Activated CD8-positive, alpha-beta memory T cell treated with anti-CD3 and anti-CD28 coated beads, Interleukin-2, amount 10 ng/mL, durations not matched to agents 7 days and 5 days (primary cell): ENCODE results near the gene NFIL3. TPM values are rescaled to one million over a fixed set of nuclear protein-coding genes. Genes with fewer than 3 reads are reported as not detected.
"Not testable (repeated sequence)": the region's sequence is repeated elsewhere in the genome, so short reads cannot be mapped to it uniquely, and the experiment has no call there.

Experiments
- ATAC-seq: fragments of 150-1000 bp; cut with Tn5 transposase; one replicate; pipeline ENCODE4 v1.10.0; 2021; ENCODE audit warnings: moderate library complexity
- CTCF ChIA-PET: fragments of 350-600 bp; sonication (Branson Sonifier 250); formaldehyde crosslinking; loops from one replicate; lab custom pipeline; 2021; ENCODE audit warnings: antibody characterized with exemption; lab: Charles Lee
- DNase-seq: peaks from one replicate; pipeline ENCODE4 v3.0.0-alpha.2; 2020
- H3K27ac Mint-ChIP-seq: one replicate; pipeline ENCODE4 v1.8.0; 2021; ENCODE audit warnings: mild to moderate bottlenecking, mixed read lengths
- H3K27me3 Mint-ChIP-seq: one replicate; pipeline ENCODE4 v1.8.0; 2021; ENCODE audit warnings: mixed read lengths
- H3K36me3 Mint-ChIP-seq: one replicate; pipeline ENCODE4 v1.8.0; 2021; ENCODE audit warnings: mild to moderate bottlenecking, mixed read lengths
- H3K4me1 Mint-ChIP-seq: one replicate; pipeline ENCODE4 v1.8.0; 2021; ENCODE audit warnings: mixed read lengths
- H3K4me3 Mint-ChIP-seq: one replicate; pipeline ENCODE4 v1.8.0; 2021; ENCODE audit warnings: mild to moderate bottlenecking, moderate library complexity, mixed read lengths
- H3K9me3 Mint-ChIP-seq: one replicate; pipeline ENCODE4 v1.8.0; 2022; ENCODE audit warnings: low read depth, mixed read lengths
- total RNA-seq, 2 experiments: library from RNA; stranded (reverse); gene quantifications; one replicate each; pipeline ENCODE4 v1.2.3, GENCODE V29; 2021

Gene NFIL3, protein sequence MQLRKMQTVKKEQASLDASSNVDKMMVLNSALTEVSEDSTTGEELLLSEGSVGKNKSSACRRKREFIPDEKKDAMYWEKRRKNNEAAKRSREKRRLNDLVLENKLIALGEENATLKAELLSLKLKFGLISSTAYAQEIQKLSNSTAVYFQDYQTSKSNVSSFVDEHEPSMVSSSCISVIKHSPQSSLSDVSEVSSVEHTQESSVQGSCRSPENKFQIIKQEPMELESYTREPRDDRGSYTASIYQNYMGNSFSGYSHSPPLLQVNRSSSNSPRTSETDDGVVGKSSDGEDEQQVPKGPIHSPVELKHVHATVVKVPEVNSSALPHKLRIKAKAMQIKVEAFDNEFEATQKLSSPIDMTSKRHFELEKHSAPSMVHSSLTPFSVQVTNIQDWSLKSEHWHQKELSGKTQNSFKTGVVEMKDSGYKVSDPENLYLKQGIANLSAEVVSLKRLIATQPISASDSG
- 10 to 100 TPM; 71.1 to 87.3 TPM for total RNA-seq

GRCh38 chr9:91423785-91424402 is at the start of gene NFIL3:
Gene NFIL3, minus strand, starts transcription at chr9:91423832. Its CDS starts 13,098 bp downstream, at chr9:91410734.
- ATAC-seq (peak; percentile 76), DNase-seq (peak; percentile 78)
- no peaks in the 10 kb centered on the region for H3K9me3 Mint-ChIP-seq
- peaks cover 22% of the 10 kb centered on the region for H3K36me3 Mint-ChIP-seq
- no peaks in the 10 kb centered on the region for H3K27me3 Mint-ChIP-seq
- CTCF ChIA-PET, result interaction anchor here (0.7 to 9.0 kb wide), 16 partner anchors 11 to 508 kb away, joined by 3 to 120 read pairs (median 4); no protein-coding TSS in a partner anchor
- peaks cover 57% of the 10 kb centered on the region for H3K4me1 Mint-ChIP-seq
- H3K27ac Mint-ChIP-seq, result peak within 1 kb of the TSS; percentile 95
- peak within 1 kb of the TSS; percentile 88 for H3K4me3 Mint-ChIP-seq

DNA sequence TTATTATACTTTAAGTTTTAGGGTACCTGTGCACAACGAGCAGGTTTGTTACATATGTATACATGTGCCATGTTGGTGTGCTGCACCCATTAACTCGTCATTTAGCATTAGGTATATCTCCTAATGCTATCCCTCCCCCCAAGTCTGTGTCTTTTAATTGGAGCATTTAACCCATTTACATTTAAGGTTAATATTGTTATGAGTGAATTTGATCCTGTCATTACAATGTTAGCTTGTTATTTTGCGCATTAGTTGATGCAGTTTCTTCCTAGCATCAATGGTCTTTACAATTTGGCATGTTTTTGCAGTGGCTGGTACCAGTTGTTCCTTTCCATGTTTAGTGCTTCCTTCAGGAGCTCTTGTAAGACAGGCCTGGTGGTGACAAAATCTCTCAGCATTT is 47.9 kb upstream of the NFIL3 start:
- H3K4me3 Mint-ChIP-seq, result not testable (repeated sequence)

DNA sequence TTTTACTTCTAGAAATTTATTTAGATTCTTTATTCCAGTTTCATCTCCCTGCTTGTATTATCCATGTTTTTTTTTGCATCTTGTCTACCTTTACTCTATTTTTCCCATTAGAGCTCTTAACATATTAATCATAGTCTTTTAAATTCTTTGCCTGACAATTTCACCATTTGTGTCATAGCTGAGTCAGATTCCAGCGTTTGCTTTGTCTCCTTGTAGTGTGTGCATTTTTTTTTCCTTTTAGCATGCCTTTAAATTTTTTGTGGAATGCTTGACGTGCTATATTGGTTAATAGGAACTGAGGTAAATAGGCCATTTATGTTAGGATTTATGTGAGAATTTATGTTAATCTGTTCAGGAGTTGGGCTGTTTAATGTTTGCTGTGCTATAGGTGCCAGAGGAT is 41.8 kb upstream of the NFIL3 start:
- H3K27me3 Mint-ChIP-seq, result peaks cover 48% of the 10 kb centered on the region

More for the DNA sequence above, 47.9 kb upstream of the NFIL3 start:
- H3K9me3 Mint-ChIP-seq, ATAC-seq, CTCF ChIA-PET, H3K27ac Mint-ChIP-seq, H3K36me3 Mint-ChIP-seq, H3K4me1 Mint-ChIP-seq, DNase-seq: not testable (repeated sequence)
- H3K27me3 Mint-ChIP-seq, result peaks cover 50% of the 10 kb centered on the region

DNA sequence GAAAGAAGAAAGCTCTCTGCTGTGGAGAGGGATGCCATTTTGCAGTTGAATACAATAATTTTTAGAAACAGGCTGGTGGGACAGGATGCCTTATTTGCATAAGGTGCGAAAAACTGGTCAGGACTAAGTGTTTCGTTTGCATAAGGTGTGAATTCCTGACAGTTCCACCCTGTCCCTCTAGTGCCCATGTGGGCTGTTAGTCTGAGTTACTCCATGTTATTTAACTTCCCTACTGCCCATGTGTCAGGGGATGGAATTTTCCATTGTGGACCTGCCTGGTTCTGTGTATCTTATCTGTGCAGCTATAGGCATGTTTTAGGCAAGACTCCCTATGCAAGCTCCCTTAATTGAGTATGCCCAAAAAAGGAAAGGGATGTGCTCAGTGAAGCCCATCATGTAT is 35.3 kb upstream of the NFIL3 start:
- DNase-seq, result no peak
- CTCF ChIA-PET, result interaction anchor here (1.0 to 1.3 kb wide), 2 partner anchors 12 to 15 kb away, joined by 3 to 4 read pairs; no protein-coding TSS in a partner anchor
- no peak overlapping the region for H3K4me3 Mint-ChIP-seq
- H3K36me3 Mint-ChIP-seq, result no peaks in the 10 kb centered on the region
- H3K9me3 Mint-ChIP-seq, result no peaks in the 10 kb centered on the region
- no peak overlapping the region for H3K27ac Mint-ChIP-seq
- ATAC-seq, result no peak
- H3K4me1 Mint-ChIP-seq, result peaks cover 2% of the 10 kb centered on the region
- H3K27me3 Mint-ChIP-seq, result peaks cover 57% of the 10 kb centered on the region

More for the DNA sequence above, 41.8 kb upstream of the NFIL3 start:
- no peak for DNase-seq
- CTCF ChIA-PET, result interaction anchor here (2.0 kb wide), 1 partner anchor 551 kb away, joined by 4 read pairs; no protein-coding TSS in a partner anchor
- Mint-ChIP-seq H3K4me3 (no peak overlapping the region), H3K27ac (no peak overlapping the region), H3K9me3 (peaks cover 4% of the 10 kb centered on the region), H3K4me1 (no peaks in the 10 kb centered on the region), H3K36me3 (peaks cover 3% of the 10 kb centered on the region)
- ATAC-seq, result no peak

- CTCF ChIA-PET, result interaction anchor here (1.4 to 1.5 kb wide), 2 partner anchors 11 to 537 kb away, joined by 4 read pairs; no protein-coding TSS in a partner anchor
- peaks cover 64% of the 10 kb centered on the region for H3K27me3 Mint-ChIP-seq
- H3K27ac Mint-ChIP-seq, result no peak overlapping the region
- H3K4me1 Mint-ChIP-seq, result no peaks in the 10 kb centered on the region
- DNase-seq (no peak), ATAC-seq (no peak)
- no peaks in the 10 kb centered on the region for H3K9me3 Mint-ChIP-seq
- H3K4me3 Mint-ChIP-seq, result no peak overlapping the region
- H3K36me3 Mint-ChIP-seq, result no peaks in the 10 kb centered on the region
These were observed 29.2 kb upstream of the NFIL3 start for GRCh38 chr9:91452844-91453243.

- H3K9me3 Mint-ChIP-seq, result no peaks in the 10 kb centered on the region
- CTCF ChIA-PET, result no interaction called here
- DNase-seq (no peak), ATAC-seq (no peak)
- H3K4me3 Mint-ChIP-seq, result no peak overlapping the region
- no peak overlapping the region for H3K27ac Mint-ChIP-seq
- no peaks in the 10 kb centered on the region for H3K36me3 Mint-ChIP-seq
- peaks cover 59% of the 10 kb centered on the region for H3K27me3 Mint-ChIP-seq
- no peaks in the 10 kb centered on the region for H3K4me1 Mint-ChIP-seq
These were observed 28.0 kb upstream of the NFIL3 start for GRCh38 chr9:91451431-91452270.

- no peak for ATAC-seq
- Mint-ChIP-seq H3K4me3 (no peak overlapping the region), H3K4me1 (no peaks in the 10 kb centered on the region), H3K27ac (no peak overlapping the region), H3K27me3 (peaks cover 54% of the 10 kb centered on the region), H3K36me3 (peaks cover 5% of the 10 kb centered on the region), H3K9me3 (peaks cover 3% of the 10 kb centered on the region)
- DNase-seq, result no peak
- CTCF ChIA-PET, result interaction anchor here (1.1 to 1.2 kb wide), 2 partner anchors 529 to 530 kb away, joined by 3 read pairs; no protein-coding TSS in a partner anchor
These were observed 21.5 kb upstream of the NFIL3 start for GRCh38 chr9:91445135-91445534.

DNA sequence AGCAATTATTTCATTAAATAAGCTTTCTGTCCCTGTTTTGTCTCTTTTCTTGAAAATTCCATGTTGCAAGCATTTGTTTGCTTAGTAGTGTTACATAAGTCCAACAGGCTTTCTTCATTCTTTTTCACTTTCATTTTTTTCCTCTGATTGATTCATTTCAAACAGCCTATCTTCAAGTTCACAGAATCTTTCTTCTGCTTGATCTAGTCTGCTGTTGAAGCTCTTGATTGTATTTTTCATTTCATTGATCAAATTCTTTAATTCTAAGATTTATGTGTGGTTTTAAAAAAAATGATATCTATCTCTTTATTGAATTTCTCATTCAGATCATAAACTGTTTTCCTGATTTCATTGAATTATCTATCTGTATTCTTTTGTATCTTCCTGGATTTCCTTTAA is 20.4 kb upstream of the NFIL3 start:
- peaks cover 55% of the 10 kb centered on the region for H3K27me3 Mint-ChIP-seq
- no peak overlapping the region for H3K27ac Mint-ChIP-seq
- CTCF ChIA-PET, result interaction anchor here (1.0 kb wide), 1 partner anchor 18 kb away, joined by 3 read pairs; no protein-coding TSS in a partner anchor
- DNase-seq, result no peak
- H3K4me1 Mint-ChIP-seq, result no peaks in the 10 kb centered on the region
- H3K36me3 Mint-ChIP-seq, result peaks cover 5% of the 10 kb centered on the region
- peaks cover 3% of the 10 kb centered on the region for H3K9me3 Mint-ChIP-seq
- no peak for ATAC-seq
- H3K4me3 Mint-ChIP-seq, result no peak overlapping the region

DNA sequence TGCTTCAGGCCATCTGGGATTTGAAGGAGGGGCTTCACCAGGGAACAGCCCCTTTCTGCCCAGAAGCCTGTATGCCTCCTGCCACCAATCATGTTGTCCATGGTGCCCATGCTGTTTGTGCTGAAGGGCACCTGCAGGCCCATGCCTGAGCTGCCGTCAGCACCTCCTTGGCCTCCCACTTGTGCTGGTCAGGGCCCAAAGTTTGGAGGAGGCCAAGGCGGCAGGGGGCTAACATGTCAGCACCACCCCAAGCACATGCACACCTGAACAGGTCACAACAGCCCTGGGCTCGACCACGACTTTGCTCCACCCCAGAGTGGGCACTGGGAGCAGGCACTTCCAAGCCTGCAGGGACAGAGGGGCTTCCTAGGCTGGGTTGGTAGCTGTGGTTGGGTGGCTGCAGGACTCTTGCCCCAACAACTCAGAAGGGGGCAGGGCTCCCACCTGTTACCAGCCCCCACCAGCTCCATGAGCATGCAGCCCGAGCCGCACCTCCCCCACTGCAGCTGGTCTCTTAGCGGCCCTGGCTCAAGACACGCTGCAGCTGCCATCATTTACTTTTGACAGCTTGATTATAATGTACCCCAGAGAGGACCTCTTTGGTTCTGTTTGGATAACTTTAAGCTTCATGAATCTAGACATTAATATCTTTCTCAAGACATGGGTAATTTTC is 19.8 kb upstream of the NFIL3 start:
- ATAC-seq, result no peak
- no peaks in the 10 kb centered on the region for H3K4me1 Mint-ChIP-seq
- peaks cover 58% of the 10 kb centered on the region for H3K27me3 Mint-ChIP-seq
- CTCF ChIA-PET, result interaction anchor here (1.0 kb wide), 1 partner anchor 18 kb away, joined by 3 read pairs; no protein-coding TSS in a partner anchor
- peaks cover 5% of the 10 kb centered on the region for H3K36me3 Mint-ChIP-seq
- H3K4me3 Mint-ChIP-seq, result no peak overlapping the region
- no peak overlapping the region for H3K27ac Mint-ChIP-seq
- peaks cover 3% of the 10 kb centered on the region for H3K9me3 Mint-ChIP-seq
- DNase-seq, result no peak

DNA sequence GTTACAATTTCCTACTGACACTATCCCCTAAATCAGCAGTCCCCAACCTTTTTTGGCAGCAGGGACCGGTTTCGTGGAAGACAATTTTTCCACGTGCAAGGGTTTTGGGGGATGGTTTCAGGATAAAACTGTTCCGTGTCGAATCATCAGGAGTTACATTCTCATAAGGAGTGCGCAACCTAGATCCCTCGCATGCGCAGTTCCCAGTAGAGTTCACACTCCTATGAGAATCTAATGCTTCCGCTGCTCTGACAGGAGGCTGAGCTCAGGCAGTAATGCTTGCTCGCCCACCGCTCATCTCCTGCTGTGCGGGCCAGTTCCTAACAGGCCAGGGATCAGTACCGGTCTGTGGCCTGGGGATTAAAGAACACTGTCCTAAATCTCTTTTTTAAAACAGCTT is 13.2 kb upstream of the NFIL3 start:
- DNase-seq (no peak), ATAC-seq (no peak)
- H3K9me3 Mint-ChIP-seq, result no peaks in the 10 kb centered on the region
- no peak overlapping the region for H3K4me3 Mint-ChIP-seq
- H3K27me3 Mint-ChIP-seq, result peaks cover 53% of the 10 kb centered on the region
- H3K4me1 Mint-ChIP-seq, result peaks cover 15% of the 10 kb centered on the region
- CTCF ChIA-PET, result interaction anchor here (0.9 to 4.9 kb wide), 2 partner anchors 11 to 522 kb away, joined by 3 to 19 read pairs; no protein-coding TSS in a partner anchor
- H3K27ac Mint-ChIP-seq, result no peak overlapping the region
- no peaks in the 10 kb centered on the region for H3K36me3 Mint-ChIP-seq

- Mint-ChIP-seq H3K36me3 (no peaks in the 10 kb centered on the region), H3K27me3 (peaks cover 19% of the 10 kb centered on the region), H3K9me3 (no peaks in the 10 kb centered on the region), H3K4me1 (peaks cover 30% of the 10 kb centered on the region), H3K4me3 (no peak overlapping the region), H3K27ac (no peak overlapping the region)
- no peak for DNase-seq
- peak; percentile 95 for ATAC-seq
- CTCF ChIA-PET, result interaction anchor here (0.6 to 8.6 kb wide), 22 partner anchors 8 to 561 kb away, joined by 3 to 113 read pairs (median 4); no protein-coding TSS in a partner anchor
These were observed 9.5 kb upstream of the NFIL3 start for GRCh38 chr9:91433180-91433579.

DNA sequence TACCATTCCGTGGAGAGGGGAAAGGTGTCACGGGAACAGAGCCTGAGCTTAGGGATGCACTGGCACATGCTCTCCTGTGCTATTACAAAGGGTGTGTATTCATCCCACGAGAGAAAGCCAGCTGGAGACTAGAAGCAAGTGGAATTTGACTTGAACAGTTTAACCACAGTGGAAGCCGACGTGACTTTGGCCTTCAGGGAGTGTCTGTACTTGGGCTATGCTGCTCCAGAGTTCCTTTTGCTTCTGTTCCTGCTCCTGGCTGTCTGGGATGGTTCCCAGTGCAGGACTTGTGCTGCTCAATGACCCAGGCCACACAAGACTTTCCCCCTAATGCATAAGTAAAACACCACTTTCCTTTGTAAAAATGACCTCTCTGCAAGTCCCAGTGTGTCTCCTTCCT is 7.9 kb upstream of the NFIL3 start:
- Mint-ChIP-seq H3K4me1 (peaks cover 42% of the 10 kb centered on the region), H3K9me3 (no peaks in the 10 kb centered on the region), H3K27me3 (peaks cover 9% of the 10 kb centered on the region), H3K36me3 (no peaks in the 10 kb centered on the region), H3K27ac (no peak overlapping the region), H3K4me3 (no peak overlapping the region)
- CTCF ChIA-PET, result interaction anchor here (8.6 to 9.0 kb wide), 2 partner anchors 397 to 516 kb away, joined by 113 to 120 read pairs; no protein-coding TSS in a partner anchor
- ATAC-seq (no peak), DNase-seq (no peak)
